Left cardiac atrium (tissue), 4 donors: ENCODE measurements around the gene DDX24. TPM values are rescaled to one million over a fixed set of nuclear protein-coding genes. Genes with fewer than 3 reads are reported as not detected.

Source experiments
- ATAC-seq, 2 donors: fragments of 200-7000 bp; cut with Tn5 transposase; one replicate each; pipeline ENCODE4 v1.9.1; 2020; ENCODE audit warnings: mild to moderate bottlenecking in 2 of 2, moderate library complexity in 2 of 2
- DNase-seq: peaks from one replicate; pipeline ENCODE4 v3.0.0-alpha.2; 2020
- intact Hi-C, 2 donors: fragments of 100-400 bp; cut with DNase I; formaldehyde crosslinking; loops; one replicate each; pipeline versions ENCODE4 v1.14.1 to v1.15.1; 2022 to 2023
- long read RNA-seq: library from polyadenylated mRNA; unstranded; transcript quantifications from one replicate; pipeline ENCODE4 v2.0.0, GENCODE V29; 2021
- total RNA-seq, 2 donors: library from RNA; stranded (reverse); fragmentation: NEBNext Ultra II Directional; extraction: Animal tissue kit (Norgen Biotek cat#: 25700); gene quantifications; one replicate each; pipeline ENCODE4 v1.2.1, GENCODE V29; 2021
- donor health status: DM: no; HTN: yes; CAD: no.
- donor health status: DM: no; HTN: yes; CAD: no; lungs with severe emphysema.
- donor health status: DM: yes; HTN: yes; CAD: no.
- donor health status: Dilated cardiomyopathy.

DDX24 gene
- 100 to 1,000 TPM; 166 to 253 TPM for total RNA-seq
- long read RNA-seq, full-length matches to known transcripts: 125 of 138 reads
- long read RNA-seq, partial matches to known transcripts: 8 of 138 reads
- long read RNA-seq, other reads (novel, unspliced or antisense): 5 of 138 reads

GRCh38 chr14:94080621-94081385, at the start of gene DDX24, which contains the start of gene IFI27L1:
Gene DDX24 (minus strand): TSS chr14:94081202. CDS start chr14:94079742, 1,460 bp downstream.
Gene IFI27L1 (plus strand): TSS chr14:94081310. CDS start chr14:94096938, 15,628 bp downstream.
- peak; percentile 100 for ATAC-seq
- intact Hi-C loops: loop anchor here in 1 of 2 donors (2.0 kb wide), 1 partner anchor 48 kb away; the partner anchor contains the start of gene IFI27L2
- peak; percentile 98 for DNase-seq

- intact Hi-C loops: loop anchor here in 1 of 2 donors (2.0 to 10.0 kb wide), 2 partner anchors 49 to 195 kb away; partner anchors contain the start of genes DDX24 and IFI27L1
- ATAC-seq (peak; percentile 50 to 81), DNase-seq (peak; percentile 79)
Measured at GRCh38 chr14:94129758-94130414, 48.9 kb upstream of the DDX24 start.

GRCh38 chr14:94129111-94129757, 48.2 kb upstream of the DDX24 start, which contains the start of gene IFI27L2:
Gene IFI27L2 (minus strand): TSS chr14:94129604. CDS start chr14:94129564, 40 bp downstream.
- intact Hi-C loops: loop anchor here in 1 of 2 donors (2.0 kb wide), 1 partner anchor 48 kb away; the partner anchor contains the start of genes DDX24 and IFI27L1
- DNase-seq: peak; percentile 82

GRCh38 chr14:94128216-94128839, 47.3 kb upstream of the DDX24 start:
- intact Hi-C loops: loop anchor here in 1 of 2 donors (2.0 kb wide), 1 partner anchor 48 kb away; the partner anchor contains the start of genes DDX24 and IFI27L1
- ATAC-seq: no peak

More at GRCh38 chr14:94129111-94129757, 48.2 kb upstream of the DDX24 start, which contains the start of gene IFI27L2:
- peak; percentile 95 to 96 for ATAC-seq

GRCh38 chr14:94127330-94127729, 46.3 kb upstream of the DDX24 start:
- no peak for ATAC-seq
- intact Hi-C loops: no loop called here
- no peak for DNase-seq

More at GRCh38 chr14:94128216-94128839, 47.3 kb upstream of the DDX24 start:
- DNase-seq: no peak

GRCh38 chr14:94126800-94127199, 45.8 kb upstream of the DDX24 start:
- DNase-seq: no peak

GRCh38 chr14:94126419-94126677, 45.3 kb upstream of the DDX24 start:
- DNase-seq (no peak), ATAC-seq (no peak)
- intact Hi-C loops: no loop called here

More at GRCh38 chr14:94126800-94127199, 45.8 kb upstream of the DDX24 start:
- ATAC-seq: no peak
- intact Hi-C loops: no loop called here

- intact Hi-C loops: no loop called here
- DNase-seq: no peak
Measured at GRCh38 chr14:94125659-94126418, 44.8 kb upstream of the DDX24 start.

GRCh38 chr14:94124582-94125377, 43.8 kb upstream of the DDX24 start:
- ATAC-seq: no peak
- DNase-seq: no peak
- intact Hi-C loops: no loop called here

More at GRCh38 chr14:94125659-94126418, 44.8 kb upstream of the DDX24 start:
- no peak for ATAC-seq

GRCh38 chr14:94123868-94124267, 42.9 kb upstream of the DDX24 start:
- intact Hi-C loops: no loop called here
- ATAC-seq (no peak), DNase-seq (no peak)

- intact Hi-C loops: no loop called here
- DNase-seq (no peak), ATAC-seq (no peak)
Measured at GRCh38 chr14:94123296-94123695, 42.3 kb upstream of the DDX24 start.

GRCh38 chr14:94122438-94122837, 41.4 kb upstream of the DDX24 start:
- DNase-seq (no peak), ATAC-seq (no peak)
- intact Hi-C loops: no loop called here

- DNase-seq: no peak
- intact Hi-C loops: no loop called here
- peak in 1 of 2 donors; percentile 33 for ATAC-seq
Measured at GRCh38 chr14:94121485-94121884, 40.5 kb upstream of the DDX24 start.

GRCh38 chr14:94120667-94121340, 39.8 kb upstream of the DDX24 start:
- intact Hi-C loops: no loop called here
- no peak for DNase-seq
- peak; percentile 38 to 59 for ATAC-seq

GRCh38 chr14:94119071-94119470, 38.1 kb upstream of the DDX24 start:
- DNase-seq (no peak), ATAC-seq (no peak)
- intact Hi-C loops: no loop called here

GRCh38 chr14:94117856-94118255, 36.9 kb upstream of the DDX24 start:
- intact Hi-C loops: no loop called here
- ATAC-seq (no peak), DNase-seq (no peak)

- DNase-seq: no peak
- no peak for ATAC-seq
- intact Hi-C loops: no loop called here
Measured at GRCh38 chr14:94116701-94117100, 35.7 kb upstream of the DDX24 start.
